GM23248 (cell line): ENCODE measurements around the gene RPL36A.

Experiments
- EZH2 ChIP-seq: fragments of 200-600 bp; sonication (generic); IDR thresholded peaks from 2 replicates; pipeline ENCODE4 v1.6.1; 2018; ENCODE audit warnings: antibody characterized with exemption, mild to moderate bottlenecking; ENCODE audit not compliant: insufficient read depth, poor library complexity, severe bottlenecking
- EZH2phosphoT487 ChIP-seq: fragments of 200-600 bp; sonication (generic); IDR thresholded peaks from 2 replicates; pipeline ENCODE4 v1.6.1; 2018; ENCODE audit warnings: antibody characterized with exemption, moderate library complexity, mild to moderate bottlenecking, low read depth; ENCODE audit not compliant: insufficient read depth

DNA sequence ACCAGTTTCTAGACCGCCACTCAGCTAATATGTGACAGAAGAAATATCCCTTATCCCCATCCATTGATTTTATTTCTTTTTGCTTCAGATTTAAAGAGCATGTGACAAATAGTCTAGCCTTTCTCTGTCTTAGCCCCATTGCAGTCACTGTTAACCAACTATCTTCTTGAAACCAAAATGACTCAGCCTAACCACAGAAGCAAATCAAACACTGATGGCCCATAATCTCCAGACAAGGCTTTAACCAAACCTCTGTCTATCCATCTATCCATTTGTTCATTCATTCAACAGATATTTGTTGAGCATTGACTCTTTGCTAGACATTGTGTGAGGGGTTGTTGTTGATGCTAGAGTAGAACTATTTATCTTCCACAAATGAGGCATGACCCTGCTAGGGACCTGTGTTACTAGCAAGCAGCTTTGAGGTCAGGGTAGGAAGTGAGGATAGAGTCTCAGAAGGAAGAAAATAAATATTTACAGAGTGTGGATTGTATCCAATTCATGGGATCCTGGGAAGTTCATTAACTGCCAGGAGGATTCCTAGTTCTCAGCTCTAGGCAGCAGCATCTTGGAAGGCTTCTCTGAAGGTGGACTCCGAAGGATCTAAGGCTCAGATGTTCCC lies 39.8 kb downstream of the RPL36A start:
- TF ChIP-seq EZH2 (no peak), EZH2phosphoT487 (no peak)
